NCI-H1436 treated with DMSO at 0.1 percent for 48 hours (cell line): ENCODE results near the gene KCTD20.

Experiments
- DNase-seq: peaks from one replicate; lab custom pipeline; 2025; lab: John Stamatoyannopoulos, UW

Gene KCTD20

GRCh38 chr6:36493859-36494258 lies 51.1 kb downstream of the KCTD20 start:
- DNase-seq, result no peak

- no peak for DNase-seq
Observed at GRCh38 chr6:36495086-36495485, 52.3 kb downstream of the KCTD20 start.

- DNase-seq, result no peak
Observed at GRCh38 chr6:36499918-36500317, 57.1 kb downstream of the KCTD20 start.

- no peak for DNase-seq
Observed at GRCh38 chr6:36501686-36502085, 58.9 kb downstream of the KCTD20 start.

GRCh38 chr6:36504181-36504580 lies 61.4 kb downstream of the KCTD20 start:
- DNase-seq, result no peak

GRCh38 chr6:36504982-36505381 lies 62.2 kb downstream of the KCTD20 start:
- DNase-seq, result no peak

GRCh38 chr6:36505744-36506534 lies 63.1 kb downstream of the KCTD20 start:
- no peak for DNase-seq

- no peak for DNase-seq
Observed at GRCh38 chr6:36506611-36507010, 63.8 kb downstream of the KCTD20 start.

- DNase-seq, result no peak
Observed at GRCh38 chr6:36508532-36508931, 65.7 kb downstream of the KCTD20 start.

GRCh38 chr6:36510365-36510764 lies 67.6 kb downstream of the KCTD20 start:
- no peak for DNase-seq

- no peak for DNase-seq
Observed at GRCh38 chr6:36514554-36515456, 72.0 kb downstream of the KCTD20 start.

GRCh38 chr6:36515844-36516243 lies 73.0 kb downstream of the KCTD20 start:
- no peak for DNase-seq

- DNase-seq, result no peak
Observed at GRCh38 chr6:36516559-36516958, 73.8 kb downstream of the KCTD20 start.

- no peak for DNase-seq
Observed at GRCh38 chr6:36516988-36517387, 74.2 kb downstream of the KCTD20 start.

GRCh38 chr6:36517408-36517807 lies 74.6 kb downstream of the KCTD20 start:
- no peak for DNase-seq

- DNase-seq, result no peak
Observed at GRCh38 chr6:36519352-36519751, 76.6 kb downstream of the KCTD20 start.

- DNase-seq, result no peak
Observed at GRCh38 chr6:36523451-36523850, 80.7 kb downstream of the KCTD20 start.

- DNase-seq, result no peak
Observed at GRCh38 chr6:36523936-36524499, 81.2 kb downstream of the KCTD20 start.

- DNase-seq, result no peak
Observed at GRCh38 chr6:36524871-36525270, 82.1 kb downstream of the KCTD20 start.

GRCh38 chr6:36525346-36525745 lies 82.5 kb downstream of the KCTD20 start:
- no peak for DNase-seq

GRCh38 chr6:36526066-36526465 lies 83.3 kb downstream of the KCTD20 start:
- DNase-seq, result no peak

GRCh38 chr6:36533321-36533720 lies 90.5 kb downstream of the KCTD20 start:
- DNase-seq, result no peak
